CD14-positive monocyte (primary cell): Measurements from ENCODE around the gene ATP10D. TPM values are rescaled to one million over a fixed set of nuclear protein-coding genes. Genes with fewer than 3 reads are reported as not detected.

ENCODE experiments used
- DNase-seq, 3 donors: peaks; one replicate each; pipeline ENCODE4 v3.0.0-alpha.2; 2011 to 2022
- H2AFZ ChIP-seq: 2 replicates; pipeline ENCODE4 v1.6.0; 2012; ENCODE audit warnings: mild to moderate bottlenecking, low read depth, low read length, inconsistent platforms; ENCODE audit not compliant: insufficient read depth, poor library complexity, severe bottlenecking
- H3K27ac ChIP-seq, 2 donors: 1 replicate in 1 of 2; 2 replicates in 1 of 2; pipeline ENCODE4 v1.5.1; 2012 to 2013; ENCODE audit warnings: low read length in 2 of 2, control low read depth in 1 of 2, inconsistent platforms in 1 of 2, low read depth in 1 of 2, mild to moderate bottlenecking in 1 of 2
- H3K27me3 ChIP-seq, 2 donors: one replicate each; pipeline versions ENCODE4 v1.6.0 to v1.6.1; 2011 to 2013; ENCODE audit warnings: low read length in 2 of 2; ENCODE audit not compliant: control insufficient read depth in 2 of 2, insufficient read depth in 2 of 2
- H3K36me3 ChIP-seq, 2 donors: replicated peaks in 1 of 2; 1 replicate in 1 of 2; 2 replicates in 1 of 2; pipeline versions ENCODE4 v1.5.1 to v1.6.1; 2012 to 2013; ENCODE audit warnings: low read length in 2 of 2, control low read depth in 1 of 2, inconsistent platforms in 1 of 2, mild to moderate bottlenecking in 1 of 2; ENCODE audit not compliant: insufficient read depth in 2 of 2, control insufficient read depth in 1 of 2
- H3K4me1 ChIP-seq, 2 donors: 1 replicate in 1 of 2; 2 replicates in 1 of 2; pipeline versions ENCODE4 v1.5.1 to v1.6.1; 2012 to 2013; ENCODE audit warnings: low read length in 2 of 2, control low read depth in 1 of 2, inconsistent platforms in 1 of 2, mild to moderate bottlenecking in 1 of 2, moderate library complexity in 1 of 2; ENCODE audit not compliant: insufficient read depth in 2 of 2, control insufficient read depth in 1 of 2
- H3K4me2 ChIP-seq: replicated peaks from 2 replicates; pipeline ENCODE3; 2012; ENCODE audit warnings: low read length, moderate library complexity, mild to moderate bottlenecking; ENCODE audit not compliant: poor library complexity, severe bottlenecking; ENCODE audit errors: extremely low read depth
- H3K4me3 ChIP-seq, 3 experiments: fragments of 200-600 bp in 1 of 3; sonication (generic) in 1 of 3; replicated peaks in 1 of 3; 1 replicate in 2 of 3; 2 replicates in 1 of 3; pipeline ENCODE4 v1.5.1; 2011 to 2013; ENCODE audit warnings: low read length in 3 of 3, mild to moderate bottlenecking in 3 of 3, control low read depth in 2 of 3, low read depth in 2 of 3, inconsistent platforms in 1 of 3, moderate library complexity in 1 of 3
- H3K79me2 ChIP-seq: 2 replicates; pipeline ENCODE4 v1.6.0; 2012; ENCODE audit warnings: mild to moderate bottlenecking, control low read depth, inconsistent platforms, low read length, moderate library complexity; ENCODE audit not compliant: insufficient read depth
- H3K9ac ChIP-seq: 2 replicates; pipeline ENCODE4 v1.6.0; 2017; ENCODE audit warnings: low read length, mild to moderate bottlenecking; ENCODE audit not compliant: insufficient read depth, poor library complexity, severe bottlenecking
- H3K9me3 ChIP-seq, 2 donors: replicated peaks in 1 of 2; 1 replicate in 1 of 2; 2 replicates in 1 of 2; pipeline versions ENCODE4 v1.5.1 to v1.6.1; 2012 to 2013; ENCODE audit warnings: low read length in 2 of 2, control low read depth in 1 of 2; ENCODE audit not compliant: control insufficient read depth in 1 of 2, insufficient read depth in 1 of 2
- H4K20me1 ChIP-seq: 2 replicates; pipeline ENCODE4 v1.6.0; 2012; ENCODE audit warnings: mild to moderate bottlenecking, low read length, control low read depth, moderate library complexity; ENCODE audit not compliant: insufficient read depth
- H3K27ac Mint-ChIP-seq, 7 donors: one replicate each; pipeline ENCODE4 v1.8.0; 2020; ENCODE audit warnings: mild to moderate bottlenecking in 7 of 7, mixed read lengths in 7 of 7, moderate library complexity in 6 of 7, inconsistent platforms in 2 of 7
- H3K27me3 Mint-ChIP-seq, 3 donors: one replicate each; pipeline ENCODE4 v1.8.0; 2021 to 2022; ENCODE audit warnings: low read depth in 3 of 3, mild to moderate bottlenecking in 3 of 3, mixed read lengths in 3 of 3, moderate library complexity in 3 of 3, inconsistent platforms in 1 of 3
- H3K36me3 Mint-ChIP-seq, 2 donors: one replicate each; pipeline ENCODE4 v1.8.0; 2020; ENCODE audit warnings: mixed read lengths in 2 of 2, inconsistent platforms in 1 of 2, mild to moderate bottlenecking in 1 of 2
- H3K4me1 Mint-ChIP-seq: one replicate; pipeline ENCODE4 v1.8.0; 2020; ENCODE audit warnings: mild to moderate bottlenecking, mixed read lengths
- H3K4me3 Mint-ChIP-seq, 2 donors: one replicate each; pipeline ENCODE4 v1.8.0; 2020; ENCODE audit warnings: mild to moderate bottlenecking in 2 of 2, mixed read lengths in 2 of 2, moderate library complexity in 1 of 2
- H3K9me3 Mint-ChIP-seq, 7 donors: one replicate each; pipeline ENCODE4 v1.8.0; 2020 to 2022; ENCODE audit warnings: mixed read lengths in 7 of 7, mild to moderate bottlenecking in 6 of 7, moderate library complexity in 6 of 7, inconsistent platforms in 2 of 7
- WGBS: methylation state at CpG from one replicate; pipeline ENCODE4 v1.1.5; 2013; ENCODE audit warnings: missing lambda C conversion rate; ENCODE audit not compliant: insufficient coverage; 5-methylcytosine and 5-hydroxymethylcytosine counted together
- intact Hi-C, 2 donors: fragments of 100-400 bp; cut with micrococcal nuclease; formaldehyde crosslinking; loops; one replicate each; pipeline versions ENCODE4 v1.15.0 to v1.15.1; 2023
- polyA plus RNA-seq, 3 donors: library from polyadenylated mRNA; depleted of rRNA in 1 of 3; unstranded in 2 of 3; stranded (reverse) in 1 of 3; fragments of 300-500 nt in 2 of 3; fragments of >200 nt in 1 of 3; fragmentation: Illumina TruSeq in 2 of 3; gene quantifications; 1 replicate in 2 of 3; 2 replicates in 1 of 3; pipeline ENCODE4 v1.2.3, GENCODE V29; 2012 to 2021
- TF ChIP-seq, protein P1 (sequence below): fragments of 200-600 bp; IDR thresholded peaks from one replicate; pipeline ENCODE4 v1.8.0; 2022; ENCODE audit warnings: antibody characterized with exemption, mild to moderate bottlenecking

The ATP10D gene
- polyA plus RNA-seq, 3 donors = 8.4 to 16.9 (median 14.1) TPM

DNA sequence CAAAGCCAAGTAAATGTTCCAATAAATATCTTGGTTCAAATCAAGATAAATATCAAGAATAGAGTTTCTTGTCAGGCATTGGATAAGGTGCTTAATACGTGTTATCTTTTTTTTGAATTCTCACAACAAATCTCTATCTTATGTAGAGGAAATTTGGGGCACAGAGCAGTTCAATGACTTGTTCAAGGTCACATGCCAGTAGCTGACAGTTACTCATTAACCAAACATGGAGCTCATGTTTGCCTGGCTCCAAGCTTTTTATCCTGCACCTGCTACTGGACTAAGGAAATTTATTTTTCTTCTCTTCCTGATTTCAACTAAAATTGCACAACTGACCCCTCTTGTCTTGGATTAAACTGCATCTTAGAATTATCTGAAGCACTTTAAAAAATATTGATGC lies 76.3 kb downstream of the ATP10D start:
- H3K36me3 Mint-ChIP-seq = peaks cover 51 to 56% of the 10 kb centered on the region in 2 donors
- no peak overlapping the region for H3K27ac Mint-ChIP-seq
- DNase-seq = no peak
- Histone ChIP-seq H3K27ac (no peak overlapping the region), H2AFZ (no peak overlapping the region), H3K4me3 (no peak overlapping the region), H3K4me1 (no peaks in the 10 kb centered on the region), H3K4me2 (no peak overlapping the region), H3K9me3 (no peaks in the 10 kb centered on the region), H4K20me1 (no peaks in the 10 kb centered on the region), H3K36me3 (peaks cover 30 to 86% of the 10 kb centered on the region in 2 donors), H3K27me3 (no peaks in the 10 kb centered on the region), H3K79me2 (no peaks in the 10 kb centered on the region), H3K9ac (no peak overlapping the region)
- WGBS = no CpG with 5 or more reads among the region's 1 CpG
- peaks cover 0 to 2% (median 0%) of the 10 kb centered on the region in 7 donors for H3K9me3 Mint-ChIP-seq
- no peak overlapping the region for H3K4me3 Mint-ChIP-seq
- intact Hi-C loops = no loop called here
- no peaks in the 10 kb centered on the region for H3K27me3 Mint-ChIP-seq
- TF ChIP-seq, protein P1, sequence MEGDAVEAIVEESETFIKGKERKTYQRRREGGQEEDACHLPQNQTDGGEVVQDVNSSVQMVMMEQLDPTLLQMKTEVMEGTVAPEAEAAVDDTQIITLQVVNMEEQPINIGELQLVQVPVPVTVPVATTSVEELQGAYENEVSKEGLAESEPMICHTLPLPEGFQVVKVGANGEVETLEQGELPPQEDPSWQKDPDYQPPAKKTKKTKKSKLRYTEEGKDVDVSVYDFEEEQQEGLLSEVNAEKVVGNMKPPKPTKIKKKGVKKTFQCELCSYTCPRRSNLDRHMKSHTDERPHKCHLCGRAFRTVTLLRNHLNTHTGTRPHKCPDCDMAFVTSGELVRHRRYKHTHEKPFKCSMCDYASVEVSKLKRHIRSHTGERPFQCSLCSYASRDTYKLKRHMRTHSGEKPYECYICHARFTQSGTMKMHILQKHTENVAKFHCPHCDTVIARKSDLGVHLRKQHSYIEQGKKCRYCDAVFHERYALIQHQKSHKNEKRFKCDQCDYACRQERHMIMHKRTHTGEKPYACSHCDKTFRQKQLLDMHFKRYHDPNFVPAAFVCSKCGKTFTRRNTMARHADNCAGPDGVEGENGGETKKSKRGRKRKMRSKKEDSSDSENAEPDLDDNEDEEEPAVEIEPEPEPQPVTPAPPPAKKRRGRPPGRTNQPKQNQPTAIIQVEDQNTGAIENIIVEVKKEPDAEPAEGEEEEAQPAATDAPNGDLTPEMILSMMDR = no peak
- peaks cover 5% of the 10 kb centered on the region for H3K4me1 Mint-ChIP-seq

DNA sequence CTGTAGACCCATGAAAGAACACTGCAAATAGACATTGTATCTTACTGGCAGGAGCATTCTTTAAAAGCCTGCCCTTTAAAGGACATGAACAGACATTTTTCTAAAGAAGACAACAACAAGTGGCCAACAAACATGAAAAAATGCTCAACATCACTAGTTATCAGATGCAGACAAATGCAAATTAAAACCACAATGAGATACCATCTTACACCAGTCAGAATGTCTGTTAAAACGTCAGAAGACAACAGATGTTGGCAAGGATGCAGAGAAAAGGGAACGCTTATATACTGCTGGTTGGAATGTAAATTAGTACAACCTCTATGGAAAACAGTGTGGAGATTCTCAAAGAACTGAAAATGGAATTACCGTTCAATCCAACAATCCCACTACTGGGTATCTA lies 77.2 kb downstream of the ATP10D start:
- no peak overlapping the region for H3K4me3 Mint-ChIP-seq
- H3K9me3 ChIP-seq = no peaks in the 10 kb centered on the region
- H2AFZ ChIP-seq = no peak overlapping the region
- intact Hi-C loops = no loop called here
- no peak overlapping the region for H3K27ac Mint-ChIP-seq
- H3K27me3 Mint-ChIP-seq = no peaks in the 10 kb centered on the region
- no peak overlapping the region for H3K4me3 ChIP-seq
- H3K36me3 Mint-ChIP-seq = peaks cover 57 to 62% of the 10 kb centered on the region in 2 donors
- peaks cover 37 to 92% of the 10 kb centered on the region in 2 donors for H3K36me3 ChIP-seq
- H3K27ac ChIP-seq = no peak overlapping the region
- no peak overlapping the region for H3K9ac ChIP-seq
- H3K4me1 Mint-ChIP-seq = peaks cover 5% of the 10 kb centered on the region
- no peaks in the 10 kb centered on the region for H3K79me2 ChIP-seq
- H3K4me2 ChIP-seq = no peak overlapping the region
- no peak for DNase-seq
- H3K9me3 Mint-ChIP-seq = peaks cover 0 to 2% (median 0%) of the 10 kb centered on the region in 7 donors
- no peaks in the 10 kb centered on the region for H3K27me3 ChIP-seq
- H3K4me1 ChIP-seq = no peaks in the 10 kb centered on the region
- no CpG with 5 or more reads among the region's 3 CpGs for WGBS
- TF ChIP-seq, protein P1 = no peak
- H4K20me1 ChIP-seq = no peaks in the 10 kb centered on the region
